Measurements from ENCODE around the gene PLXNA4.

- TF ChIP-seq POLR2AphosphoS5 (IDR thresholded peaks at IDR 0.05; ENCODE audit: low read depth, low read length) (no peak), TAF1 (IDR thresholded peaks at IDR 0.05; ENCODE audit: borderline replicate concordance, insufficient read depth, low read length) (no peak), SIN3A (IDR thresholded peaks at IDR 0.05; ENCODE audit: borderline replicate concordance, insufficient read depth, low read length) (no peak), REST (IDR thresholded peaks at IDR 0.05; ENCODE audit: insufficient read depth in 1 of 2, low read depth in 2 of 2, low read length in 2 of 2) (no peak), FOXP2 (optimal IDR thresholded peaks at IDR 0.05; ENCODE audit: borderline replicate concordance, extremely low read depth, extremely low read length, insufficient read depth) (no peak)
Observed at GRCh38 chr7:132131196-132131595, 445.1 kb downstream of the PLXNA4 start.
